Measurements from ENCODE around the gene ADAM19.

DNA sequence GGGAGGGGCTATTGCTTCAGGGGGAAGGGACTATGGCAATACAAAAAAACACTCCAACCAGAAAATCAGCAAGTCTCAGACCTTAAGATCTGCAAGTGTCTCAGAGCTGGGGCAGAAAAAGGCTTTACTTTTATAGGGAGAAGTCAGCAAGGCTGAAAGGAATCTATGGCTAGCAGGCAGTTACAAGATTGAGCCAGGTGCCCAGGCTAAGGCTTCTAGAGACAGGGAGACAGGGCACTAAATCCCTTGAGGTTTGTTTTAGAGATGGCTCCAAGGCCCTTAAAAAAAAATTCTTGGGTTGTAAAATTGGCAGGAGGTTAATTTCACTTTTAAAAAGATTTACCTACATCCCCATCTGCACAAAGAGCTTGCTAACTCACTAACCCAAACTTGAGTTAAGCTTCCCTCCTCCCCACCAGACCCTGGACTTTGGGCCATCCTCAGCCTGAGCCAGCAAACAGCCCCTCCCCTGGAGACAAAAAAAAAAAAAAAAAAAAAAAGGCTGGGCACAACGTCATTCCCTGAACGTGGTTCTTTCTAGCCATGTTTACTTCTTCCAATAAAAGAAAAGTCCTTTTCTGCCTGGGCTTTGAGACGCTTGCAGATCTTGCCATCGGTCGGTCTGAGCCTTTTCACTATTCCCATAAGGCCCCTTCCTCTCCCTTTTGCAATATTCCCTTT is 97.6 kb downstream of the ADAM19 start:
- TF ChIP-seq POLR2AphosphoS5 (IDR thresholded peaks at IDR 0.05; ENCODE audit: low read depth, low read length) (no peak), TCF7L2 (IDR thresholded peaks at IDR 0.05; ENCODE audit: low read depth, low read length) (no peak)
- TF ChIP-seq, protein P1, sequence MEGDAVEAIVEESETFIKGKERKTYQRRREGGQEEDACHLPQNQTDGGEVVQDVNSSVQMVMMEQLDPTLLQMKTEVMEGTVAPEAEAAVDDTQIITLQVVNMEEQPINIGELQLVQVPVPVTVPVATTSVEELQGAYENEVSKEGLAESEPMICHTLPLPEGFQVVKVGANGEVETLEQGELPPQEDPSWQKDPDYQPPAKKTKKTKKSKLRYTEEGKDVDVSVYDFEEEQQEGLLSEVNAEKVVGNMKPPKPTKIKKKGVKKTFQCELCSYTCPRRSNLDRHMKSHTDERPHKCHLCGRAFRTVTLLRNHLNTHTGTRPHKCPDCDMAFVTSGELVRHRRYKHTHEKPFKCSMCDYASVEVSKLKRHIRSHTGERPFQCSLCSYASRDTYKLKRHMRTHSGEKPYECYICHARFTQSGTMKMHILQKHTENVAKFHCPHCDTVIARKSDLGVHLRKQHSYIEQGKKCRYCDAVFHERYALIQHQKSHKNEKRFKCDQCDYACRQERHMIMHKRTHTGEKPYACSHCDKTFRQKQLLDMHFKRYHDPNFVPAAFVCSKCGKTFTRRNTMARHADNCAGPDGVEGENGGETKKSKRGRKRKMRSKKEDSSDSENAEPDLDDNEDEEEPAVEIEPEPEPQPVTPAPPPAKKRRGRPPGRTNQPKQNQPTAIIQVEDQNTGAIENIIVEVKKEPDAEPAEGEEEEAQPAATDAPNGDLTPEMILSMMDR (IDR thresholded peaks at IDR 0.05): no peak
- TF ChIP-seq, protein P2, sequence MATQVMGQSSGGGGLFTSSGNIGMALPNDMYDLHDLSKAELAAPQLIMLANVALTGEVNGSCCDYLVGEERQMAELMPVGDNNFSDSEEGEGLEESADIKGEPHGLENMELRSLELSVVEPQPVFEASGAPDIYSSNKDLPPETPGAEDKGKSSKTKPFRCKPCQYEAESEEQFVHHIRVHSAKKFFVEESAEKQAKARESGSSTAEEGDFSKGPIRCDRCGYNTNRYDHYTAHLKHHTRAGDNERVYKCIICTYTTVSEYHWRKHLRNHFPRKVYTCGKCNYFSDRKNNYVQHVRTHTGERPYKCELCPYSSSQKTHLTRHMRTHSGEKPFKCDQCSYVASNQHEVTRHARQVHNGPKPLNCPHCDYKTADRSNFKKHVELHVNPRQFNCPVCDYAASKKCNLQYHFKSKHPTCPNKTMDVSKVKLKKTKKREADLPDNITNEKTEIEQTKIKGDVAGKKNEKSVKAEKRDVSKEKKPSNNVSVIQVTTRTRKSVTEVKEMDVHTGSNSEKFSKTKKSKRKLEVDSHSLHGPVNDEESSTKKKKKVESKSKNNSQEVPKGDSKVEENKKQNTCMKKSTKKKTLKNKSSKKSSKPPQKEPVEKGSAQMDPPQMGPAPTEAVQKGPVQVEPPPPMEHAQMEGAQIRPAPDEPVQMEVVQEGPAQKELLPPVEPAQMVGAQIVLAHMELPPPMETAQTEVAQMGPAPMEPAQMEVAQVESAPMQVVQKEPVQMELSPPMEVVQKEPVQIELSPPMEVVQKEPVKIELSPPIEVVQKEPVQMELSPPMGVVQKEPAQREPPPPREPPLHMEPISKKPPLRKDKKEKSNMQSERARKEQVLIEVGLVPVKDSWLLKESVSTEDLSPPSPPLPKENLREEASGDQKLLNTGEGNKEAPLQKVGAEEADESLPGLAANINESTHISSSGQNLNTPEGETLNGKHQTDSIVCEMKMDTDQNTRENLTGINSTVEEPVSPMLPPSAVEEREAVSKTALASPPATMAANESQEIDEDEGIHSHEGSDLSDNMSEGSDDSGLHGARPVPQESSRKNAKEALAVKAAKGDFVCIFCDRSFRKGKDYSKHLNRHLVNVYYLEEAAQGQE (IDR thresholded peaks at IDR 0.05; ENCODE audit: insufficient read depth in 1 of 2, low read depth in 2 of 2, low read length in 1 of 2): no peak

Data from Panc1 (cell line).